Measurements from ENCODE around the gene LRP5. TPM values are rescaled to one million over a fixed set of nuclear protein-coding genes. Genes with fewer than 3 reads are reported as not detected.

The LRP5 gene
- total RNA-seq (1.3 TPM), polyA plus RNA-seq (1 to 10 TPM in 1 of 4 donors, under 1 TPM in 2, not detected in 1; 0.22 to 1.2 (median 0.40) TPM)

- Histone ChIP-seq H3K4me1 (ENCODE audit: control insufficient read depth, insufficient read depth, low read length, poor library complexity, severe bottlenecking) (peaks cover 10% of the 10 kb centered on the region), H3K9me3 (ENCODE audit: control insufficient read depth in 2 of 2, low read length in 2 of 2) (no peaks in the 10 kb centered on the region), H3K27me3 (ENCODE audit: control insufficient read depth, insufficient read depth, low read length) (peaks cover 9% of the 10 kb centered on the region), H3K36me3 (ENCODE audit: control insufficient read depth, insufficient read depth, low read length) (no peaks in the 10 kb centered on the region), H3K4me3 (ENCODE audit: low read depth, low read length) (peak within 1 kb of the TSS; percentile 26), H3K27ac (ENCODE audit: insufficient read depth, low read length, poor library complexity, severe bottlenecking) (no peak within 1 kb of the TSS)
- H3K4me3 Mint-ChIP-seq: peak within 1 kb of the TSS; percentile 73 to 93 (median 88)
- peaks cover 0 to 25% (median 15%) of the 10 kb centered on the region in 4 donors for H3K4me1 Mint-ChIP-seq
- peaks cover 35% of the 10 kb centered on the region for H3K27me3 Mint-ChIP-seq
- DNase-seq (no peak), ATAC-seq (ENCODE audit: low read depth in 2 of 2) (peak; percentile 16 to 22)
- H3K9me3 Mint-ChIP-seq: no peaks in the 10 kb centered on the region
- peak within 1 kb of the TSS in 2 of 3 donors; percentile 74 to 75 for H3K27ac Mint-ChIP-seq
- H3K36me3 Mint-ChIP-seq: no peaks in the 10 kb centered on the region
Observed at GRCh38 chr11:68312117-68312779, at the start of gene LRP5. Gene LRP5 (plus strand): TSS chr11:68312591. CDS start chr11:68312715, 124 bp downstream.

GRCh38 chr11:68263444-68264035 is 48.9 kb upstream of the LRP5 start:
- H3K36me3 Mint-ChIP-seq: peaks cover 34% of the 10 kb centered on the region
- H3K27ac Mint-ChIP-seq: no peak overlapping the region
- ATAC-seq (ENCODE audit: low read depth in 2 of 2) (no peak), DNase-seq (no peak)
- H3K27me3 Mint-ChIP-seq: no peaks in the 10 kb centered on the region
- H3K27ac ChIP-seq (ENCODE audit: insufficient read depth, low read length, poor library complexity, severe bottlenecking): no peak overlapping the region
- peaks cover 0 to 8% (median under 1%) of the 10 kb centered on the region in 4 donors for H3K4me1 Mint-ChIP-seq
- no peak overlapping the region for H3K4me3 ChIP-seq (ENCODE audit: low read depth, low read length)
- H3K9me3 ChIP-seq (ENCODE audit: control insufficient read depth in 2 of 2, low read length in 2 of 2): no peaks in the 10 kb centered on the region
- no peak overlapping the region for H3K4me3 Mint-ChIP-seq
- no peaks in the 10 kb centered on the region for H3K4me1 ChIP-seq (ENCODE audit: control insufficient read depth, insufficient read depth, low read length, poor library complexity, severe bottlenecking)
- H3K27me3 ChIP-seq (ENCODE audit: control insufficient read depth, insufficient read depth, low read length): no peaks in the 10 kb centered on the region
- H3K9me3 Mint-ChIP-seq: no peaks in the 10 kb centered on the region
- peaks cover 65% of the 10 kb centered on the region for H3K36me3 ChIP-seq (ENCODE audit: control insufficient read depth, insufficient read depth, low read length)

GRCh38 chr11:68264244-68264643 is 48.1 kb upstream of the LRP5 start:
- Mint-ChIP-seq H3K27me3 (no peaks in the 10 kb centered on the region), H3K4me1 (peaks cover 0 to 15% (median 3%) of the 10 kb centered on the region in 4 donors), H3K4me3 (no peak overlapping the region), H3K36me3 (peaks cover 37% of the 10 kb centered on the region), H3K9me3 (no peaks in the 10 kb centered on the region), H3K27ac (peak overlapping the region in 1 of 3 donors; percentile 38)
- no peaks in the 10 kb centered on the region for H3K4me1 ChIP-seq (ENCODE audit: control insufficient read depth, insufficient read depth, low read length, poor library complexity, severe bottlenecking)
- H3K36me3 ChIP-seq (ENCODE audit: control insufficient read depth, insufficient read depth, low read length): peaks cover 65% of the 10 kb centered on the region
- ATAC-seq (ENCODE audit: low read depth in 2 of 2): no peak
- H3K9me3 ChIP-seq (ENCODE audit: control insufficient read depth in 2 of 2, low read length in 2 of 2): no peaks in the 10 kb centered on the region
- no peak for DNase-seq
- no peaks in the 10 kb centered on the region for H3K27me3 ChIP-seq (ENCODE audit: control insufficient read depth, insufficient read depth, low read length)
- H3K4me3 ChIP-seq (ENCODE audit: low read depth, low read length): no peak overlapping the region
- H3K27ac ChIP-seq (ENCODE audit: insufficient read depth, low read length, poor library complexity, severe bottlenecking): no peak overlapping the region

- Histone ChIP-seq H3K27me3 (ENCODE audit: control insufficient read depth, insufficient read depth, low read length) (no peaks in the 10 kb centered on the region), H3K9me3 (ENCODE audit: control insufficient read depth in 2 of 2, low read length in 2 of 2) (no peaks in the 10 kb centered on the region), H3K36me3 (ENCODE audit: control insufficient read depth, insufficient read depth, low read length) (peaks cover 65% of the 10 kb centered on the region), H3K4me3 (ENCODE audit: low read depth, low read length) (no peak overlapping the region), H3K4me1 (ENCODE audit: control insufficient read depth, insufficient read depth, low read length, poor library complexity, severe bottlenecking) (no peaks in the 10 kb centered on the region), H3K27ac (ENCODE audit: insufficient read depth, low read length, poor library complexity, severe bottlenecking) (no peak overlapping the region)
- H3K4me1 Mint-ChIP-seq: peaks cover 3 to 22% (median 8%) of the 10 kb centered on the region in 4 donors
- H3K27me3 Mint-ChIP-seq: no peaks in the 10 kb centered on the region
- peak overlapping the region in 1 of 3 donors; percentile 94 for H3K27ac Mint-ChIP-seq
- H3K9me3 Mint-ChIP-seq: no peaks in the 10 kb centered on the region
- H3K36me3 Mint-ChIP-seq: peaks cover 37% of the 10 kb centered on the region
- ATAC-seq (ENCODE audit: low read depth in 2 of 2) (no peak), DNase-seq (no peak)
- no peak overlapping the region for H3K4me3 Mint-ChIP-seq
Observed at GRCh38 chr11:68264741-68265540, 47.5 kb upstream of the LRP5 start.

- ATAC-seq (ENCODE audit: low read depth in 2 of 2) (no peak), DNase-seq (no peak)
- Mint-ChIP-seq H3K4me3 (no peak overlapping the region), H3K4me1 (peaks cover 3 to 35% (median 20%) of the 10 kb centered on the region in 4 donors), H3K9me3 (no peaks in the 10 kb centered on the region), H3K36me3 (peaks cover 32% of the 10 kb centered on the region), H3K27ac (no peak overlapping the region), H3K27me3 (no peaks in the 10 kb centered on the region)
- H3K36me3 ChIP-seq (ENCODE audit: control insufficient read depth, insufficient read depth, low read length): peaks cover 60% of the 10 kb centered on the region
- H3K9me3 ChIP-seq (ENCODE audit: control insufficient read depth in 2 of 2, low read length in 2 of 2): no peaks in the 10 kb centered on the region
- H3K27ac ChIP-seq (ENCODE audit: insufficient read depth, low read length, poor library complexity, severe bottlenecking): no peak overlapping the region
- no peak overlapping the region for H3K4me3 ChIP-seq (ENCODE audit: low read depth, low read length)
- H3K4me1 ChIP-seq (ENCODE audit: control insufficient read depth, insufficient read depth, low read length, poor library complexity, severe bottlenecking): peaks cover 12% of the 10 kb centered on the region
- H3K27me3 ChIP-seq (ENCODE audit: control insufficient read depth, insufficient read depth, low read length): no peaks in the 10 kb centered on the region
Observed at GRCh38 chr11:68266121-68266891, 46.1 kb upstream of the LRP5 start.

GRCh38 chr11:68266936-68267880 is 45.2 kb upstream of the LRP5 start:
- Histone ChIP-seq H3K9me3 (ENCODE audit: control insufficient read depth in 2 of 2, low read length in 2 of 2) (no peaks in the 10 kb centered on the region), H3K27me3 (ENCODE audit: control insufficient read depth, insufficient read depth, low read length) (no peaks in the 10 kb centered on the region), H3K36me3 (ENCODE audit: control insufficient read depth, insufficient read depth, low read length) (peaks cover 51% of the 10 kb centered on the region), H3K27ac (ENCODE audit: insufficient read depth, low read length, poor library complexity, severe bottlenecking) (no peak overlapping the region), H3K4me1 (ENCODE audit: control insufficient read depth, insufficient read depth, low read length, poor library complexity, severe bottlenecking) (peaks cover 19% of the 10 kb centered on the region), H3K4me3 (ENCODE audit: low read depth, low read length) (no peak overlapping the region)
- ATAC-seq (ENCODE audit: low read depth in 2 of 2): no peak
- H3K4me1 Mint-ChIP-seq: peaks cover 3 to 36% (median 22%) of the 10 kb centered on the region in 4 donors
- no peaks in the 10 kb centered on the region for H3K9me3 Mint-ChIP-seq
- no peaks in the 10 kb centered on the region for H3K27me3 Mint-ChIP-seq
- H3K27ac Mint-ChIP-seq: no peak overlapping the region
- DNase-seq: no peak
- H3K4me3 Mint-ChIP-seq: no peak overlapping the region
- H3K36me3 Mint-ChIP-seq: peaks cover 29% of the 10 kb centered on the region
